ENCODE data around the gene BCL6. TPM values are rescaled to one million over a fixed set of nuclear protein-coding genes. Genes with fewer than 3 reads are reported as not detected.

BCL6 gene
- total and polyA plus RNA-seq, 4 donors, result 7.8 to 71.8 (median 13.3) TPM

DNA sequence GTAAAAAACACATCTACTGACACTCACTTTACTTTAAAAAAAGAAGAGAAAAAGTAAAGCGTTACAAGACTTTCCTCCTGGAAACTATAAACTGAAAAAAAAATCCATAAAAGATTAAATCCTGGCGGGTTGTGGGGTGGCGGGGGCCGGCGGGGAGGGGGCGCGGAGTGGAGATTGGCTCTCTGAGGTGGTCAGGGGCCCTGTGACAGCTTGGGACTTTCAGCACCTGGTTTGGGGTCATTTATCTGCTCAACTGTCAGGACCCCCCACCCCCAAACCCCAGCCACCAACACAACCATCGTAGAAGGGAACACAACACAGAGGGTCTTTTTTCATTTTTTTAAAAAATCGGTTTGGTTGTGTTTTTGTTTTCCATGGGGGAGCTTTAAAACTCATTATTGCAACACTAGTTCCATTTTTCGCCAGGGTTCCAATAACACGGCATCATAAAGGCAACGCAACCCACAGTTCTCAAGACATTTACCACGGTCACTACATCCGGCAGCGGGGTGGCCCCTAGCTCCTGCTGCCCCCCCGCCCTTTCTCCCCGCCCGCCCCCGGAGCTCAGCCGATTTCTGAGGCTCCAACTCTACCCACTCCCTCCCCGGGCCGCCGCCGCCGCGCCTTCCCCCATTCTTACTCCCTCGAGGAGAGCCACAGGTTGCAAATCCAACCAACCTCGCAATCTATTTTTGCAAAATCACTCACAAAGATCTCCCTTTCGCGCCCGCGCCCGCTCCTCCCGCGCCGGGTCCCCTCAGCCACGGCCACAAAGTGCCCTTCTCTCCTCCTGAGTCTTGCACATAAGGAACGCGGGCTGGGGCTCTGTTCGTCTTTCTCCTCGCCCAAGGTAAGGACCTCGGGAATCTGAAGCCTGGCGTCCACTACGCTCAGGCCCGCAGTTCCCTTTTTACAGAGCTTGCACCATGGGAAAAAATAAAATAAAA is 1.8 kb downstream of the BCL6 start (continued):
- TF ChIP-seq, protein P1, sequence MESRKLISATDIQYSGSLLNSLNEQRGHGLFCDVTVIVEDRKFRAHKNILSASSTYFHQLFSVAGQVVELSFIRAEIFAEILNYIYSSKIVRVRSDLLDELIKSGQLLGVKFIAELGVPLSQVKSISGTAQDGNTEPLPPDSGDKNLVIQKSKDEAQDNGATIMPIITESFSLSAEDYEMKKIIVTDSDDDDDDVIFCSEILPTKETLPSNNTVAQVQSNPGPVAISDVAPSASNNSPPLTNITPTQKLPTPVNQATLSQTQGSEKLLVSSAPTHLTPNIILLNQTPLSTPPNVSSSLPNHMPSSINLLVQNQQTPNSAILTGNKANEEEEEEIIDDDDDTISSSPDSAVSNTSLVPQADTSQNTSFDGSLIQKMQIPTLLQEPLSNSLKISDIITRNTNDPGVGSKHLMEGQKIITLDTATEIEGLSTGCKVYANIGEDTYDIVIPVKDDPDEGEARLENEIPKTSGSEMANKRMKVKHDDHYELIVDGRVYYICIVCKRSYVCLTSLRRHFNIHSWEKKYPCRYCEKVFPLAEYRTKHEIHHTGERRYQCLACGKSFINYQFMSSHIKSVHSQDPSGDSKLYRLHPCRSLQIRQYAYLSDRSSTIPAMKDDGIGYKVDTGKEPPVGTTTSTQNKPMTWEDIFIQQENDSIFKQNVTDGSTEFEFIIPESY (IDR thresholded peaks at IDR 0.05), result no peak
- no peak for TF ChIP-seq HNF4G (IDR thresholded peaks at IDR 0.05)
- no peak for TF ChIP-seq FOXA1 (IDR thresholded peaks at IDR 0.05)
- no peak for TF ChIP-seq SP1 (IDR thresholded peaks at IDR 0.05)
- no peak for TF ChIP-seq RAD21 (IDR thresholded peaks at IDR 0.05)
- TF ChIP-seq NR2F2 (IDR thresholded peaks at IDR 0.05), result no peak
- no peak for TF ChIP-seq GABPA (IDR thresholded peaks at IDR 0.05 in 1 of 2, conservative IDR thresholded peaks at IDR 0.05 in 1 of 2)
- peak; percentile 22 for TF ChIP-seq TAF1 (conservative IDR thresholded peaks at IDR 0.05)

DNA sequence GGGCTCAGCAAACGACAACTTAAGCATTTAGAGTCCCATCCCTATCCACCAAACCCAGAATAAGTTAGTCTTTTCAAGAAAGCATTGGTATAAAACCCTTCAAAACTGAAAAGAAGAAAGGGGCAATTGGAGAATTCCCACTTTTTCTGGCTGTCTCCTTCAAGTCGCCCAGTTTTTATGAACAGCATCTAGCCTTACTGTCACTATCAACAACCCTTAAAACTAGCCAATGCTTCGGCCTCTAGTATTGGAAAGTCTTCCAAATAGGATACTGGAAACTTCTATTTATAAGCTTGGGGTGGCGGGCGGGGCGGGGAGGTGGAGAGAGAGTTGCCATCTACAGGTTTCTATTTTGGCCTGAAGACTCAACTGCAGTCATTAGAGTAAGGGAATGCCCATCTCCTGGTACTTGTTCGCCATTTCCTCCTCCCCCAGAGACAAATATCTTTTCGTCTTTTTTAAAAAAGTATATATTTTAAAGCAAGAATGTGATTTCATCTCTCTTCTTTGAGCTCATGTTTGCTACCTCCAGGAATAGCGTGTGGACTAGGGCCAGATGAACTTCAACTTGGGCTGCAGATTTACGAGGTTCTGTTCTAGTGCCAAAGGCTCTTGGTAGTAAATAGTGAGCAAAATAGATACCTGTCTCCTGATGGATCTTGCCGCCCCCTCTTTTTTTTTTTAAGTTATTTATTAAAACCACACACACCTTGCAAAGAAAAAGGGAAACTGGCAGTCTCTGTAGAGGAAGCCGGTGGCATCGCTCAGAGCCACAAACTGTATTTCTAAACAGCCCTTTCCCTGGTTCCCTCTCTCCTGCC is 2.7 kb downstream of the BCL6 start:
- DNase-seq (ENCODE audit: low spot score), result no peak
- WGBS, result 17% methylated on average over 13 of the region's 13 CpGs
- H3K4me1 ChIP-seq (ENCODE audit: control insufficient read depth in 4 of 4, insufficient read depth in 4 of 4, low read length in 3 of 4), result peaks cover 0 to 47% (median 21%) of the 10 kb centered on the region in 4 donors

More for the DNA sequence above, 2.7 kb downstream of the BCL6 start:
- H3K4me3 ChIP-seq (ENCODE audit: low read depth in 1 of 3, low read length in 3 of 3), result peak overlapping the region; percentile 71 to 97 (median 76)
- peak overlapping the region; percentile 100 for H3K27ac ChIP-seq (ENCODE audit: low read depth in 1 of 2, low read length in 2 of 2)
- peak overlapping the region; percentile 97 to 100 for H3K9ac ChIP-seq (ENCODE audit: low read depth in 1 of 2, low read length in 2 of 2)
- no peaks in the 10 kb centered on the region for H3K36me3 ChIP-seq (ENCODE audit: control insufficient read depth in 4 of 4, insufficient read depth in 3 of 4, low read depth in 1 of 4, low read length in 3 of 4)
- H3K27me3 ChIP-seq (ENCODE audit: control insufficient read depth in 4 of 4, insufficient read depth in 4 of 4, low read length in 3 of 4), result no peaks in the 10 kb centered on the region
- no peaks in the 10 kb centered on the region for H3K9me3 ChIP-seq (ENCODE audit: control insufficient read depth in 4 of 4, low read length in 3 of 4)
- TF ChIP-seq YY1 (IDR thresholded peaks at IDR 0.05), result peak; percentile 3
- TF ChIP-seq TAF1 (conservative IDR thresholded peaks at IDR 0.05), result peak; percentile 40
- TF ChIP-seq, protein P2, sequence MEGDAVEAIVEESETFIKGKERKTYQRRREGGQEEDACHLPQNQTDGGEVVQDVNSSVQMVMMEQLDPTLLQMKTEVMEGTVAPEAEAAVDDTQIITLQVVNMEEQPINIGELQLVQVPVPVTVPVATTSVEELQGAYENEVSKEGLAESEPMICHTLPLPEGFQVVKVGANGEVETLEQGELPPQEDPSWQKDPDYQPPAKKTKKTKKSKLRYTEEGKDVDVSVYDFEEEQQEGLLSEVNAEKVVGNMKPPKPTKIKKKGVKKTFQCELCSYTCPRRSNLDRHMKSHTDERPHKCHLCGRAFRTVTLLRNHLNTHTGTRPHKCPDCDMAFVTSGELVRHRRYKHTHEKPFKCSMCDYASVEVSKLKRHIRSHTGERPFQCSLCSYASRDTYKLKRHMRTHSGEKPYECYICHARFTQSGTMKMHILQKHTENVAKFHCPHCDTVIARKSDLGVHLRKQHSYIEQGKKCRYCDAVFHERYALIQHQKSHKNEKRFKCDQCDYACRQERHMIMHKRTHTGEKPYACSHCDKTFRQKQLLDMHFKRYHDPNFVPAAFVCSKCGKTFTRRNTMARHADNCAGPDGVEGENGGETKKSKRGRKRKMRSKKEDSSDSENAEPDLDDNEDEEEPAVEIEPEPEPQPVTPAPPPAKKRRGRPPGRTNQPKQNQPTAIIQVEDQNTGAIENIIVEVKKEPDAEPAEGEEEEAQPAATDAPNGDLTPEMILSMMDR (IDR thresholded peaks at IDR 0.05; ENCODE audit: low read depth, low read length, missing input control), result no peak
- TF ChIP-seq JUND (IDR thresholded peaks at IDR 0.05), result peak in 1 of 2 donors; percentile 31
- peak in 1 of 2 donors; percentile 22 for TF ChIP-seq RAD21 (IDR thresholded peaks at IDR 0.05)
- TF ChIP-seq SP1 (IDR thresholded peaks at IDR 0.05), result no peak
- TF ChIP-seq RXRA (IDR thresholded peaks at IDR 0.05), result peak in 1 of 2 donors; percentile 58
- no peak for TF ChIP-seq FOXA1 (IDR thresholded peaks at IDR 0.05)
- peak; percentile 32 to 56 for TF ChIP-seq HNF4A (conservative IDR thresholded peaks at IDR 0.05)
- TF ChIP-seq, protein P3, sequence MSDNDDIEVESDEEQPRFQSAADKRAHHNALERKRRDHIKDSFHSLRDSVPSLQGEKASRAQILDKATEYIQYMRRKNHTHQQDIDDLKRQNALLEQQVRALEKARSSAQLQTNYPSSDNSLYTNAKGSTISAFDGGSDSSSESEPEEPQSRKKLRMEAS (IDR thresholded peaks at IDR 0.05), result no peak
- TF ChIP-seq ATF3 (IDR thresholded peaks at IDR 0.05), result no peak
- peak in 1 of 2 donors; percentile 85 for TF ChIP-seq EGR1 (IDR thresholded peaks at IDR 0.05; ENCODE audit: low read depth in 2 of 2)

All from liver (tissue), 9 donors.